ENCODE results near the gene ULK3. TPM values are rescaled to one million over a fixed set of nuclear protein-coding genes. Genes with fewer than 3 reads are reported as not detected.

Gene ULK3
- polyA plus RNA-seq, 3 donors: 26.0 to 32.9 (median 31.5) TPM

DNA sequence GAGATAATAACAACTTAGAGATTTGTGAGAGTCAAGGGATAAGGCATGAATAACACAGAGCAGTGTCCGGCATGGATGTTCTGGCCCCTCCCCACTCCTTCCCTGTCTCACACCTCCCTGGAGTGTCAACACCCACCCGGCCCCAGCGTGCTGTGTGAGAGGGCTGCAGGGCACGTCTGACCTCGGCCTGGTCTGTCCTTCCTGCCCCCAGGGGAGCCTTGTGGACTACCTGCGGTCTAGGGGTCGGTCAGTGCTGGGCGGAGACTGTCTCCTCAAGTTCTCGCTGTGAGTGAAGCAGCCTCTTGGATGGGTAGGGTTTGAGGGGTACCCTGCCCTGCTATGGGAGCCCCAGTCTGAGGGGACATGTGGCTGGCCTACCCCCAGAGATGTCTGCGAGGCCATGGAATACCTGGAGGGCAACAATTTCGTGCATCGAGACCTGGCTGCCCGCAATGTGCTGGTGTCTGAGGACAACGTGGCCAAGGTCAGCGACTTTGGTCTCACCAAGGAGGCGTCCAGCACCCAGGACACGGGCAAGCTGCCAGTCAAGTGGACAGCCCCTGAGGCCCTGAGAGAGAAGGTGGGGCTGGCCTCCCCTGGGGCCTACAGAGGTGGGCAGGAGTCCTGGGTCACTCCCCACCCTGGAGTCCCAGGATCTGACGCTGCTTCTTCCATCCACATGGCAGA, 41.5 kb downstream of the ULK3 start:
- no peak for DNase-seq (ENCODE audit: low read depth in 3 of 3, low spot score in 2 of 3)

- DNase-seq (ENCODE audit: low read depth in 3 of 3, low spot score in 2 of 3): no peak
Observed at GRCh38 chr15:74800559-74801094, 42.3 kb downstream of the ULK3 start.

GRCh38 chr15:74799856-74800558, 42.9 kb downstream of the ULK3 start:
- no peak for DNase-seq (ENCODE audit: low read depth in 3 of 3, low spot score in 2 of 3)

DNA sequence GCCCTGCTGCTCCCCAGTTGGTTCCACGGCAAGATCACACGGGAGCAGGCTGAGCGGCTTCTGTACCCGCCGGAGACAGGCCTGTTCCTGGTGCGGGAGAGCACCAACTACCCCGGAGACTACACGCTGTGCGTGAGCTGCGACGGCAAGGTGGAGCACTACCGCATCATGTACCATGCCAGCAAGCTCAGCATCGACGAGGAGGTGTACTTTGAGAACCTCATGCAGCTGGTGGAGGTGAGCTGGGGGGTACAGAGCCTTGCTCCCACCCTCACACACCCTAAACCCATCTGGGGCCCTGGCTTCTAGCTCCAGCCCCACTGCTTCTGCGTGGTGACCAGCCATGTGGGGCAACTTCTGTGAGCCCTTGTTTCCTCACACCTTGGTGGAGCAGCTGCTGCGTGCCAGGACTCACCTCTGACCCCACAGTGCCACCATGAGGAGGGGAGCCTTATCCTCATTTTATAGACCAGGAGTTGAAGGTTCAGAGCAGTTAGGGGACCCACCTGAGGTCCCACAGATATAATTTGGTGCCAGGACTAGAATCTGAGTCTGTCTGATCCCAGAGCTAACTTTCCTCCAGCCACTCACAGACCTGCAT, 43.6 kb downstream of the ULK3 start:
- DNase-seq (ENCODE audit: low read depth in 3 of 3, low spot score in 2 of 3): no peak

DNA sequence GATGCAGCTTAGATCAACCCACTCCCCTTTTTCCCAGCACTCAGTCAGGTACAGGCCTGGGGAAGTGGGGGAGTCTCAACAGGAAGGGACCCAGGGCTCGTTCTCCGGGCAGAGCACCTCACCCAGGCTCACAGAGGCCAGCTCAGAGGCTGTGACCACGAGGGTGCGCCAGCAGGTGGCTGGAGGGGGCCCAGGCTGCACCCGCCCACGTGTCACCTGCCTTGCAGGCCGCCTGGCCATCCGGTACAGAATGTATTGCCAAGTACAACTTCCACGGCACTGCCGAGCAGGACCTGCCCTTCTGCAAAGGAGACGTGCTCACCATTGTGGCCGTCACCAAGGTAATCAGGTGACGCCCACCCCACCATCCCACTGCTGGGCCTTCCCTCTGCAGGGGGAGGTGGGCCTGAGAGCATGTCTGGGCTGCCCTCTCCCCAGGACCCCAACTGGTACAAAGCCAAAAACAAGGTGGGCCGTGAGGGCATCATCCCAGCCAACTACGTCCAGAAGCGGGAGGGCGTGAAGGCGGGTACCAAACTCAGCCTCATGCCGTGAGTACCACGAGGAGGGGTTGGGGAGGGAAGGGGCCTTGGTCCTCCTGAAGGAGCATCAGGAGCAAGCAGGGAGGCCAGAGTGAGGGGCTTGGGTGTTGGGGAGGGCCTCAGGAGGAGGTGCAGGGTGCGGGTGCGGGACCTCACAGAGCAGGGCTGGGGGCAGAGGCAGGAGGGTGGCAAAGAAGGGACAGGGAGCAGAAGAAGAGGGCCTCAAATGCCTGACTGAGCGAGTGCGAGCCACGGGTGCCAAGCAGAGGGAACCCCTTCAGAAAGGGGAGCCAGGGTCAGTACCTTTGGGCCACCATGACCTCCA, 44.3 kb downstream of the ULK3 start:
- no peak for DNase-seq (ENCODE audit: low read depth in 3 of 3, low spot score in 2 of 3)

DNA sequence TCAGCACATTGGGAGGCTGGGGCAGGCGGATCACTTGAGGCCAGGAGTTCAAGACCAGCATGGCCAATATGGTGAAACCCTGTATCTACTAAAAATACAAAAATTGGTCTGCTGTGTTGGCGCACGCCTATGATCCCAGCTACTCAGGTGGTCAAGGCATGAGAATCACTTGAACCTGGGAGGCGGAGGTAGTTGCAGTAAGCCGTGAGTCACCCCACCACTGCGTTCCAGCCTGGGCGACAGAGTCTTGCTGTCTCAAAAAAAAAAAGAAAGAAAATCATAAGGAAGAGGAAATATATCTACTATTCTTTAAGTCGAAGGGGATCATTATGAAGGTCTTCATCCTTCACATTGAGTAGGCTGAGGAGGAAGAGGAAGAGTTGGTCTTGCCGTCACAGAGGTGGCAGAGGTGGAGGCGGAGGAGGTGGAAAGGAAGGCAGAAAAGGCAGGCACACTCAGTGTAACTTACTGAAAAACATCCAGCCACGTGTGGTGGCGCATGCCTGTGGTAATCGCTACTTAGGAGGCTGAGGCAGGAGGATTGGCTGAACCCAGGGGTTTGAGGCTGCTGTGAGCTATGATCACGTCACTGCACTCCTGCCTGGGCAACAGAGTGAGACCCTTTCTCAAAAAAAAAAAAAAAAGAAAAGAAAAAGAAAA, 46.9 kb downstream of the ULK3 start:
- no peak for DNase-seq (ENCODE audit: low read depth in 3 of 3, low spot score in 2 of 3)

DNA sequence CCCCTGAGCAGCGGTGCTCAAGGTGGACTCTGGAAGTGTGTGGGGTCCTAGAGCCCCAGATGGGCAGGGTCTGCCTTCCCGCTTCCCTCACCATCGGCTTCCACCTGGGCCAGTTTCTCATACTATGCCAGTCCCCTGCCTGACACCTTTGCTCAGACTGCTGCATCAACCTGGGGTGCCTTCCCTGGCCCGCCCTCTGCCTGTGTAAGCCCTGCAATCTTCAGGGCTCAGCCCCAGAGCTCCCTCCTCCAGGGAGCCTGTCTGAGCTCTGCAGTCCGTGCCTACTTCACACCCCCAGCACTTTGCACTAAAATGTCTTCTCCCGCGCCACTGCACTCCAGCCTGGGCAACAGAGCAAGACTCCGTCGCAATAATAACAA, 48.0 kb downstream of the ULK3 start:
- no peak for DNase-seq (ENCODE audit: low read depth in 3 of 3, low spot score in 2 of 3)

GRCh38 chr15:74794248-74794969, 48.5 kb downstream of the ULK3 start:
- no peak for DNase-seq (ENCODE audit: low read depth in 3 of 3, low spot score in 2 of 3)

GRCh38 chr15:74793135-74794028, 49.6 kb downstream of the ULK3 start:
- DNase-seq (ENCODE audit: low read depth in 3 of 3, low spot score in 2 of 3): no peak

GRCh38 chr15:74792227-74793016, 50.5 kb downstream of the ULK3 start:
- no peak for DNase-seq (ENCODE audit: low read depth in 3 of 3, low spot score in 2 of 3)

DNA sequence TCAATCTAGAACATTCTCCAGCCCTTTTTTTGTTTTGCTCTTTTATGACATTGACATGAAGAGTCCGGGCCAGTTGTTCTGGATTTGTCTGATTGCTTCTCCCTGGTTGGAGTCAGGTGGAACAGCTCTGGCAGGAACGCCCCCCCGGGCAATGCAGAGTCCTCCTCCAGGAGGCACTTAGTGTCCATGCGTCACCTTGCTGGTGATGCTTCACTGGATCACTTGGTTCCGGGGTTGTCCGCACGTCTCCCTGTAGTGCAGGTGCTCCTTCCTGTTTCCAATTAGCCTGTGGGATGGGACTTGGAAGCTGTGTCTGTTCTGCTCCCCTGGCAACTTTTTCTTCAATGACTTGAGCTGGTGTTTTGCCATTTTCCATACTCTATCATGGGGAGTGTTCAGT, 51.3 kb downstream of the ULK3 start:
- DNase-seq (ENCODE audit: low read depth in 3 of 3, low spot score in 2 of 3): no peak

GRCh38 chr15:74791007-74791406, 51.9 kb downstream of the ULK3 start:
- no peak for DNase-seq (ENCODE audit: low read depth in 3 of 3, low spot score in 2 of 3)

GRCh38 chr15:74790080-74790916, 52.7 kb downstream of the ULK3 start:
- no peak for DNase-seq (ENCODE audit: low read depth in 3 of 3, low spot score in 2 of 3)

GRCh38 chr15:74789741-74790079, 53.2 kb downstream of the ULK3 start:
- DNase-seq (ENCODE audit: low read depth in 3 of 3, low spot score in 2 of 3): no peak

GRCh38 chr15:74789171-74789631, 53.8 kb downstream of the ULK3 start:
- DNase-seq (ENCODE audit: low read depth in 3 of 3, low spot score in 2 of 3): no peak

DNA sequence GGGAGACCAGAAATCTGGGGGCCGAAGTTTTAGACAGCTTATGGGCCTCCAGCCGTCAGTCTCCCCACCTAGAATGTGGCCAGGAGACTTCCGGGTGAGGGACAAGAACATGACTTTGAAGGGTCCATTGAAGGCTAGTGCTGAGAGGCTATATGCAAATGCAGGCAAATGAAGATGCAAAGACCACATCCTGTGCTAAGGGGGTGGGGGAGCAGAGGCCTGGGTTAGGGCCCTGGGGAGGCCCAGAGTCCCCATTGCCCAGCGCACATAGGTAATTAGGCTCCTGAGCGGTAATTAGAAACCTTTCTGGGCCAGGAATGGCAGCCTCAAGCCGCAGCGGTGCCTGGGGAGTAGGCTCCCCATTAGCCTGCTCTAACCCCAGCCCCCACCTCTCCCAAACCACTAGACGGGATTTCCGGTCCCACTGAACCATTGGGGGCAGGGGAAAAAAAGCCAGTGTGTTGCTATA, 54.2 kb downstream of the ULK3 start:
- no peak for DNase-seq (ENCODE audit: low read depth in 3 of 3, low spot score in 2 of 3)

All from right renal cortex interstitium (tissue), 3 donors.